ENCODE measurements around the gene KRTAP5-6.

KRTAP5-6 gene

DNA sequence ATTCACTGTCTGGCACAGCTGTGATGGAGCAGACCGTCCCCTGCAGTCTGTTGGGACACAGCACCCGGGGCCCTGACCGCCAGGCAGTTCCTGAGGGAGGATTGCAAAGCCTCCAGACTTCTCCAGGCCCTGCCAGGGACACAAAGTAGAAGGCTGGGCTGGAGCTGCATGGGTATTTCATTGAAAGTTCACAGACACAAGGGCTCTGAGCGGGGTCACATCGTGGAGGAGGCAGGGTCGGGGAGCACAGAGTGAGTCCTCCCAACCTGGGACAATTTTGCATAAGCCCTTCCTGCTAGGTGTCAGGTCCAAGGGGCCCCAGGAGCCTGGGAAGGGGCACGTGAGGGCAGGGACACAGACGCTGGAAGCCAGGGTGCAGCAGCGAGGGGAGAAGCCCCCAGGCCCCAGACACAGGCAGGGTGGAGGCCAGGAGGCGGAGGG, 37.7 kb downstream of the KRTAP5-6 start:
- no peak for DNase-seq

DNA sequence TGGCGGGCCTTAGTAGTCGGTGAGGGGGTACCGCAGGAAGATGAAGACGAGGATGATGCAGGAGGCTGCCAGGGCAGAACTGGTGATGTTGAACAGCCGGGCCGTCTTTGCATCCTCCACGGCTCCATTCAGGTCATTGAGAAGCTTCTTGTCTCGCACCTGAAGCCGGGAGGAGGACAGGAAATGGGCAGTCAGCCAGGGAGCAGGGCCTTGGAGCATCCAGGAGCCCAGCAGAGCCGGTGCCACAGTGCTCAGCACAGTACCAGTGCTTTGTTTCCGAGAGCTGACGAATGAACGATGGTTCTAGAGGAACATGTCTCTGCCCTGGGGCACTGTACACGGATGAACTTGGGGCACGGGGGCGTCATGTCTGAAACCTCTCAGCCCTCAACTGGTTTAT, 38.3 kb downstream of the KRTAP5-6 start:
- no peak for DNase-seq

DNA sequence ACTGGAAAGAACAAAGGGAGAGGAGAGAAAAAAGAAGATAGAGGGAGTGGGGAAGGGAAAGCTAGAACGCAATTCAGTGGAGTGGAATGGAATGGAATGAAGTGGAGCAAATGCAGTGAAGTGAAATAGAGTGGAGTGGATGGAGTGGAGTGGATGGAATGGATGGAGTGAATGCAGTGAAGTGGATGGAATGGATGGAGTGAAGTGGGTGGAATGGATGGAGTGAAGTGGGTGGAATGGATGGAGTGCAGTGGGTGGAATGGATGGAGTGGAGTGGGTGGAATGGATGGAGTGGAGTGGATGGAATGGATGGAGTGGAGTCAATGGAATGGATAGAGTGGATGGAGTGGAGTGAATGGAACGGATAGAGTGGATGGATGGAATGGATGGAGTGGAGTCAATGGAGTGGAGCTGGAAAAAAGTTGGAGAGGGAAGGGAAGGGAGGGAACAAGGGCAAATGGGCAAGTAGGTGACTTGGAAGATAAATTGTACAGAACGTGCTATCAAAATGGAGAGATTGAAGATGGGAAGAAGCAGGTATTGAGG, 39.5 kb downstream of the KRTAP5-6 start:
- no peak for DNase-seq

DNA sequence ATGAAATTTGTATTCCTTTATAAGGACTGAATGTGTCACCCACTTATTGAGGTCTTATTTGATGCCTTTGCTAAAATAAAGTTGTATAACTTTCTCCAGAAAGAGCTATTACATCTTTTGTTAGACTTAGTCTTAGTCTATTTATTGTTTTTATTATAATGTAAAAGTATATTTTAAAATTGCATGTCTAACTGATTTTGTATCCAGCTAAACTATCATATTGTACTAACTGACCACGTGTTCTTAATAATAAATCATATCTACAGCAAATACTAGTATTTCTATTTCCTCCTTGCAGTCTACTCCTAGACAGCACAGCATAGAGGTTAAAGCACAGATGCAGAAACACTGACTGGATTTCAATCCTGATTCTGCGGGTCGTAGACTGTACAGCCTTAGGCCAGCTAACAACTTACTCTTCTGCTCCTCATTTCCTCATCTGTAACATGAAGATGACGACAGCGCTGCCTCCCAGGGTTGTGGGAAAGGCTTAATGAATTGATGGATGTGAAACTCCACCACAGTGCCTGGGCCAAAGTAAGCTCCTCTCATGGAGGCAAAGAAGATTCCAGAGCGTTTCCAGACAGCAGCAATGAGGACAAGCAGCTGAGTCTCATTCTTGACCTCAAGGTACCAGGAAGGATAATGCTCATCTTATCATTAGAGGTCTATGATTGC, 40.2 kb downstream of the KRTAP5-6 start:
- no peak for DNase-seq

DNA sequence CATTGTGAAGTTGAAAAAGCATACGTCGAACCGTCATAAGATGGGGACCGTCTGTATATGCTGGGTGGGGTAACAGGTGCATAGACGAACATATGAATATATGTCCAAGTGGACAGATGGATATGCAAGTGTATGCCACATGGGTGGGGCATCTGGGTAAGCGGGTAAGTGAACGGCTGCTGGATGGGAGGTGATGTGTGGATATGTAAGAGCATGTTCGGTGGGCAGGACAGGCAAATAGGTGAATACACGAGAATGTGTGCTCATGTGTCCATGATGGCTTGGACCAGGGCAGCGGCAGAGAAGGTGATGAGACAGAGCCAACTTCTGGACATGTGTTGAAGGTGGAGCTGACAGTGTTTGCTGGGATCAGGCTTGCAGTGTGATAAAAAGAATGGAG, 41.4 kb downstream of the KRTAP5-6 start:
- no peak for DNase-seq

DNA sequence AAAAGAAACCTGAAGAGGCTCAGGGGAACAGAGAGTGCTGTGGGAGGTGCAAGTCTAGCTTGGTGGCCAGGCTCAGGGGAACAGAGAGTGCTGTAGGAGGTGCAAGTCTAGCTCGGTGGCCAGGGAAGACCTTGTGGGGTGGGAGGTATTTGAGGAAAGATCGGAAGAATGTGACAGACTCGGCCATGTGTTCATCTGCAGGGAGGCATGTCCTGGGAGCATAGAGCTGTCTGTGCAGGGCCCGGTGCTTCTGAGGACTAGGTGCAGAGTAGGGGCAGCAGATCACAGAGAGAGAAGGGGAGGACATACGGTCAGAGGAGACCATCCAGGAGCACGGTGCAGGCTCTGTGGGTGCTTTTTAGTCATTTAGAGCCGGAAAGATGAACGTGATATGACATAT, 42.6 kb downstream of the KRTAP5-6 start:
- DNase-seq, result no peak

DNA sequence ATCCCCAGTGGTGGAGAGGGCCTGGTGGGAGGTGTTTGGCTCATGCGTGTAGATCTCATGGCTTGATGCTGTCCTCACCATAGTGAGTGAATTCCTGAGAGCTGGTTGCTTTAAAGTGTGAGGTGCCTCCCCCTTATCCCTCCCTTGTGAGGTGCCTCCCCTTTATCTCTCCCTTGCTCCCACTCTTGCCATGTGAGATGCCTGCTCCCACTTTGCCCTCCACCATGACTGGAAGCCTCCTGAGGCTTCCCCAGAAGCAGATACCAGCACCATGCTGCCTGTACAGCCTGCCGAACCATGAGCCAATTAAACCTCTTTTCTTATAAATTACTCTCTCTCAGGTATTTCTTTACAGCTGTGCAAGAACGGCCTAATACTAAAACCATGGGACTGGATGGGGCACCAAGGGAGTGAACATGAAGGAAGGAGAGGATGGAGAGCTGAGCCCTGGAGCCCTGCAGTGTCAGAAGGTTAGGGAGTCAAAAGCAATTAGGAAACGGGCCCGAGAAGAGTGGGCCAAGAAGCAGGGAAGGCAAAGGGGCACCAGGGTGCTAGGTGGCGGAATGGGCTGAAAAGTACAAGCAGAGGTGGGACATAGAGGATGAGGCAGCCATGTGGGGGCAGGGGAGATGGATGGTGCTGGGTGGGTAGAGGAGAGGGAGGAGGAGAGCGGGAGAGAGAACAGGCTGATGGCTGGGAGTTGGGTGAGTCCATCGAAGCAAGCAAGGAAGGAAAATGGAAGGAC, 44.0 kb downstream of the KRTAP5-6 start:
- DNase-seq, result no peak

DNA sequence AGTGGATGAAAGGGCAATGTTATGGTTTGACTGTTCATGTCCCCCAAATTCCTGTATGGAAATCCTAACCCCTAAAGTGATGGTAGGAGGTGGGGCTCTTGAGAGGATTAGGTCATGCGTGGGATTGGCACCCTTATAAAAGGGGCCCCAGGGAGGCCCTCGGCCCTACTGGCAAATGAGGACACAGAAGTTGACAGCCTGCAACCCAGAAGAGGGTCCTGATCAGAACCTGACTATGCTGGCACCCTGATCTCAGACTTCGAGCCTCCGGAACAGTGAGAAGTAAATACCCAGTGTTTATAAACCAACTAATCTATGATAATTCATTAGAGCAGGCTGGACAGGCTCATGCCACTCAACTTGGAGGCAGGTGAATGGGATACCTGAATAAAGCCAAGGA, 44.7 kb downstream of the KRTAP5-6 start:
- no peak for DNase-seq

DNA sequence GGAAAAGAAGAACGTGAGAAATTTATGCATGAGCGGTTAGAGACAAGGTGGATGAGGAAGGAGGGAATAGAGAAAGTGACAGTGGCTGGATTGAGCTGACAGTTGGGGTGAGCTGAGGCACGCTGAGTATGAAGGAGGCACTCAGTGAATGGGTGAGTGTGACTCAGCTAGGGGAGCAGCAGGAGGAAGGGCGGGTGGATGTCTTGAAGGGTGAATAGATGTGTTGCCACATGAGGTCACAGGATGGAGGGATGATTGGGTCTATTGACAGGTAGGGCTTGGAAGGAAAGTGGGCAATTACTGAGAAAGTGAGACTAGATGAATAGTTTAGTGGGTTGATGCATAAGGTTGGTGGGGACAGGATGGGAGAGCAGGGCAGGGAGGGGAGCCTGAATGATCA, 45.4 kb downstream of the KRTAP5-6 start:
- no peak for DNase-seq

DNA sequence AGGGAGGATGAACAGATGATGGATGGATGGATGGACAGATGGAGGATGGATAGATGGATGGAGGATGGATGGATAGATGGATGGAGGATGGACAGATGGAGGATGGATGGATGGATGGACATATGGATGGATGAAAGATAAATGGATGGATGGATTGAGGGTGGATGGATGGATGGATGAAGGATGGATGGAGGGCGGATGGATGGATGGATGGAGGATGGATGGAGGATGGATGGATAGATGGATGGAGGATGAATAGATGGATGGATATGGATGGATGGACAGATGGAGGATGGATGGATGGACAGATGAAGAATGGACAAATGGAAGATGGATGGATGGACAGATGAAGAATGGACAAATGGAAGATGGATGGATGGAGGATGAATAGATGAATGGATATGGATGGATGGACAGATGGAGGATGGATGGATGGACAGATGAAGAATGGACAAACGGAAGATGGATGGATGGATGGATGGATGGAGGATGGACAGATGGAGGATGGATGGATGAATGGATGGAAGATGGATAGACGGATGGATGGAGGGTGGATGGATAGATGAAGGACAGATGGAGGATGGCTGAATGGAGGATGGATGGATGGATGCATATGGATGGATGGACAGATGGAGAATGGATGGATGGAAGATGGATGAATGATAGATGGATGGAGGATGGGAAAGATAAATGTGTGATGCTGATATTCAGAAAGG, 46.0 kb downstream of the KRTAP5-6 start:
- no peak for DNase-seq

DNA sequence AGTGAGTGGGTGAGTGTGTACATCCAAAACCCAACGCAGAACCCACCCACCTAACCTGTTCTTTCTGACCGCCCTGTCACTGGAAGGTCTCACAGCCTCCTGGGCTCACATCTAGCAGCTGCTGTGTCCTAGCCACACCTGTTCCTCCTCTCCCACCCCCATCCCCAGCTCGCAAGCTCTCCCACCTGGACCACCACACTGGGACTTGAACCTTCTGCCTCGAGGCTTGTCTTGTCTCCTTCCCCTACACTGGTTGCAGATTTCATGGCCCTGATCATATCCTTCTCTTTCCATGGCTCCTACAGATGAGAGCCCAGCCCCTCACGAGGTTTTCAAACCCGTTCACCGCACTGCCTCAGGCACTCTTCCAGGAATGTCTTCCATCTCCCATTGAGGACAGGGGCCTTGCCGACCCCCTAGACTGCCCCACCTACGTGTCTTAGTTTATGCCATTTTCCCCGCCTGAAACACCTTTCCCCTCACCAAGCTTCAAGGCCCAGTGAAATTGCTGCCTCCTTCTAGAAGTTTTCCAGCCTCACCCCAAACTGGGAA, 46.7 kb downstream of the KRTAP5-6 start:
- no peak for DNase-seq

DNA sequence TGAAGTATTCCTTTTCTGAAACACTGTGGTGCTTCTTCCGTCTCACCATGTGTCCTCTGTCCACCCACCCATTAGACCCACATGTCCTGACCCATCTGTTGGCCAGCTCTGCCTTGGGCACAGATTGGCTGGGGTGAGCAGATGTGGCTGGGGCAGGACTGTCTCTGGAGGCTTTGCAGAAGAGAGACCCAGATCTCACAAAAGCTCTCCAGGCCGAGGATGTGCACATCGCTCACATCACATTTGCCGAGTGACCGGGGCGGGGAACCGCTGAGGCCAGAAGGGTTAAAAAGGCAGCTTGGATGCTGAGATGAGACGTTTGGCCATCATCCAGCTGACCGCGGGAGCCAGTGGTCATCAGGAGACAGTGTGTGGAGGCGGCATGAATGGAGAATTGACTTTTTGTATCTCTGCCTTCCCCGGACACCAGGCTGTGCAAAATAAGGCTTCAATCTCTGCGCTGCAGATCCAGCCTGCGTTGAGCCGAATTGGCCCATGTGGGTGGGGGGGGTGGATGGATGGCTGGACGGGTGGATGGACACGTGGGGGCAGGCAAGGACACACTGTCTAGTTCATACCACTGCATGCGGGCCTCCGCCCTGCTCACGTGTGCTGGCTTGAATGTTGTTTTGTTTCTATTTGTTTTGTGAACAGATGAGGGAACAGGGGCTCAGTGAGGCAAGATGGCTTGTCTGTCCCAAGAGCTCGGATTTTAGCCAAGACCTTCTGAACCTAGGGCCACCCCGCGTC, 47.3 kb downstream of the KRTAP5-6 start:
- DNase-seq, result no peak

DNA sequence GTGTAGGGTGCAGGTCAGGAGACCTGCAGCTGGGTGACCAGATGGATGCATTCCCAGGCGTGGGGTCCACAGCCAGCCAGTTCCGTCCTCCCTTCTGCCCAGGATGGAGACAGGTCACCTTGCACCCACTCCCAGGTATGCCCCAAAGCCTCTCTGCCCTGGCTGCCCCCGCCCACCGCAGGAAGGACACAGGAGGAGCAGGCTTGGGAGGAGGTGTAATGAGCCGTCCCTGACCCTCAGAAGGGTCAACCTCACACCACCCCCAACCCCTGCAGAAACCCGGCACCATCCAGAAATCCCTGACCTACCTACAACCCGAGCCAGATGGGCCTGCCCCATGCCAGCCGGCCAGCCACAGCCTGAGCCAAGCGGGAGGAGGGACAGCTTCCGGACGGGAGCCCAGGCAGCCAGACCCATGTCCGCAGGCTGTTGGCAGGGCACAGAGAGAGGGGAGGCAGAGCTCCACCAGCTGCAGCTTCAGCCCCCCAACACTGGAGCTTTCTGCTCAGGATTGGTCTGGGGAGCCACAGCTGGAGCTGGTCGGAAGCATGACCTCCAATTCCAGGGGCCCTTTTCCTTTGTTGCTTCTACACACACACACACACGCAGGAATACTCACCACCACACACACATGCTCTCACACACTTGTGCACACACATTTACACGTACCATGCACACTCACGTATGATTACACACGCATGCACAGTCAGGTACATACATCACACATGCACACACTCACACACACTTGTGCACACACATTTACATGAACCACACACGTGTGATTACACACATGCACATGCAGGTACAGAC, 48.1 kb downstream of the KRTAP5-6 start:
- DNase-seq, result no peak

DNA sequence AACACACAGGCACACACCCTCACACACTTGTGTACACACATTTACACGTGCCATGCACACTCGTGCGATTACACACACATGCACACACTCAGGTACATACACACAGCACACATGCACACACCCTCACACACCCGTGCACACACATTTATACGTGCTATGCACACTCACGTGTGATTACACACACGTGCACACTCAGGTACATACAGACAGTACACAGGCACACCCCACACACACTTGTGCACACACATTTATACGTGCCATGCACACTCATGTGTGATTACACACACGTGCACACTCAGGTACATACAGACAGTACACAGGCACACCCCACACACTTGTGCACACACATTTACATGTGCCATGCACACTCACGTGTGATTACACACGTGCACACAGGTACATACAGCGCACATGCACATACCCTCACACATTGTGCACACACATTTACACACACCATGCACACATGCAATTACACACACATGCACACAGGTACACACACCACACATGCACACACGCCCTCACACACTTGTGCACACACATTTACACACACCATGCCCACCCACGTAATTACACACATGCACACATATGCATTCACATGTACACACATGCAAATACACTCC, 48.8 kb downstream of the KRTAP5-6 start:
- DNase-seq, result no peak

DNA sequence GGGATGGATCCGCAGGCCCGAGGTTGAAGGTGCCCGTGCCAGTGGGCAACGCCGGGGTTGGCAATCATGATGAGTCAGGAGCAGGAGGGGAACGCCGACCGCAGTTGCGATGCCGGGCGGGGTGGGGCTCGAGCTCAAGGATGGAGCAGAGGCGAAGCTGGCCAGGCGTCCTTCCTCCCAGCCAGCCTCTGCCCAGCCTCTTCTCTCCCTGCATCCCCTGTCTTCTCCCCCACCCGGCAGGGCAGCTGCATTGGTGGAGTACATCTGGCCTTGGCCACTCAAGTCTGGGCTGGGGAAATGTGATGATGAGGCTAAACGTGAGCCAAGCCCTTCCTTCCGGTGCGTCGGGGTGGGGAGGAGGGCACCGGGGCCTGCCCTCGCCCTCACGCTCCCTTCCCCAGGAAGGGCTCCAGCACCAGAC, 49.5 kb downstream of the KRTAP5-6 start:
- DNase-seq, result no peak

DNA sequence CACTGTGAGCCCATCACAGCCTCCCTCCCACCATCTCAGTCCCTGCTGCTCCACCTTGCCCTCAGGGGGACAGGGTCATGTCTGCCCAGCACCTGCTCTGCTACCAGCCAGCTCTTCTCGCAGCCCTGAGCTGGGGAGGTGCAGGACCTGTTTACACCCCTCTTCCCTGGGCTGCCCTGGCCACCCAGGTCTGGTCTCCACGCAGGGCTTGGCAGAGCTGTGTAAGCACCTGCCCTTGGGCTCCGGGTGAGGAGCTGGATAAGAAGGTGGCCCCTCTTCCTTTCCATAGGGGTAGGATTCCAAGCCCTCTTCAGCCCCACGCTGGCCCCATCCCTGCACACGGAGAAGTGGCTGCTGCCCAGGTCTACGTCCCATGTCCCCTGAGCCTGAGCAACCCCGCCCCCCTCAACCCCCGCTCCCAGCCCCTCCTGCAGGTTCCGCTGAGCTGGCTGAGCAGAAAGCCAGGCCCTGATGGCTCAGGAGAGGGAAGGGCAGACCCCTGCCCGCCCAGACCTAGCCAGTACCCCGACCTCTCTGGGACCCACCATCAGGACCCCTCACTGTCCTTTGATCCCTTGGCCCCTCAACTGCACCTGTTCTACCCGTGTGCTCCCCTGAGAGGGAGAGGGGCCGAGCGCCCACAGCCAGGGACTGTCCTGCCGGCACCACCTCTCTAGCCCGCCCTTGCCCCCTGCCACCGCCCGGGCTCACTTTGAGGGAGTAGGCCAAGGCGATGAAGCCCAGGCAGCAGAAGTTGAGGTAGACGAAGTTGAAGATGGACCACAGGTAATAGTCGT, 50.2 kb downstream of the KRTAP5-6 start:
- DNase-seq, result no peak
